Gastrocnemius medialis (tissue), 4 donors: Measurements from ENCODE around the gene ALPL. TPM values are rescaled to one million over a fixed set of nuclear protein-coding genes. Genes with fewer than 3 reads are reported as not detected.

Experiments
- ATAC-seq, 2 donors: fragments of 150-250 bp; one replicate each; pipeline ENCODE4 v1.9.1; 2016
- DNase-seq, 2 donors: peaks; one replicate each; pipeline ENCODE4 v3.0.0-alpha.2; 2019
- H3K27ac ChIP-seq, 4 donors: fragments of 200-600 bp; sonication (generic); 1 replicate in 1 of 4; 2 replicates in 3 of 4; pipeline ENCODE4 v1.5.1; 2016 to 2018; ENCODE audit warnings: mild to moderate bottlenecking in 2 of 4, moderate library complexity in 1 of 4
- H3K27me3 ChIP-seq, 3 donors: fragments of 200-600 bp; sonication (generic) in 2 of 3; 1 replicate in 1 of 3; 2 replicates in 2 of 3; pipeline versions ENCODE4 v1.5.1 to v1.6.0; 2016 to 2019; ENCODE audit warnings: mild to moderate bottlenecking in 1 of 3, moderate library complexity in 1 of 3
- H3K36me3 ChIP-seq, 2 donors: fragments of 200-600 bp; sonication (generic) in 1 of 2; one replicate each; pipeline ENCODE4 v1.5.1; 2017 to 2018
- H3K4me1 ChIP-seq, 2 donors: fragments of 200-600 bp; sonication (generic) in 1 of 2; one replicate each; pipeline ENCODE4 v1.5.1; 2016 to 2017; ENCODE audit warnings: mild to moderate bottlenecking in 2 of 2
- H3K4me3 ChIP-seq, 4 donors: fragments of 200-600 bp; sonication (generic) in 3 of 4; 1 replicate in 1 of 4; 2 replicates in 3 of 4; pipeline ENCODE4 v1.5.1; 2016 to 2019; ENCODE audit warnings: mild to moderate bottlenecking in 2 of 4
- H3K9me3 ChIP-seq, 3 donors: fragments of 200-600 bp; sonication (generic) in 2 of 3; 1 replicate in 1 of 3; 2 replicates in 2 of 3; pipeline ENCODE4 v1.5.1; 2016 to 2019
- CTCF ChIP-seq, 5 experiments: fragments of 450-650 bp in 3 of 5; fragments of 200-600 bp in 2 of 5; sonication (generic) in 2 of 5; IDR thresholded peaks in 4 of 5; conservative IDR thresholded peaks in 1 of 5; 1 replicate in 4 of 5; 2 replicates in 1 of 5; pipeline ENCODE4 v1.5.1; 2016 to 2019; ENCODE audit warnings: antibody characterized with exemption in 5 of 5, mild to moderate bottlenecking in 3 of 5, moderate library complexity in 3 of 5
- POLR2A ChIP-seq, 2 donors: fragments of 450-650 bp; IDR thresholded peaks; one replicate each; pipeline ENCODE4 v1.6.1; 2017; ENCODE audit warnings: antibody characterized with exemption in 2 of 2, mild to moderate bottlenecking in 2 of 2, moderate library complexity in 2 of 2
- in situ Hi-C, 4 donors: fragments of 200-750 bp; cut with MboI; loops; one replicate each; pipeline versions ENCODE4 v1.15.0 to v1.8.0; 2017; ENCODE audit warnings: low sequenced_read_pairs in 4 of 4
- intact Hi-C: fragments of 100-400 bp; cut with DNase I; formaldehyde crosslinking; loops from one replicate; pipeline ENCODE4 v1.15.1; 2023; ENCODE audit warnings: low total_unique reads
- total RNA-seq, 4 donors: library from RNA; depleted of rRNA; stranded (reverse); fragments of >200 nt; gene quantifications; one replicate each; pipeline versions ENCODE4 v1.1.0 to v1.2.3, GENCODE V29; 2016

The ALPL gene
- total RNA-seq, 4 donors from 2014 or later = 0.90 to 3.6 (median 2.2) TPM

GRCh38 chr1:21491488-21492355 lies 17.5 kb upstream of the ALPL start:
- TF ChIP-seq POLR2A (IDR thresholded peaks at IDR 0.05) (no peak), CTCF (IDR thresholded peaks at IDR 0.05 in 4 of 5, conservative IDR thresholded peaks at IDR 0.05 in 1 of 5) (no peak)
- Histone ChIP-seq H3K36me3 (no peaks in the 10 kb centered on the region), H3K9me3 (no peaks in the 10 kb centered on the region), H3K4me3 (no peak overlapping the region), H3K4me1 (no peaks in the 10 kb centered on the region), H3K27ac (no peak overlapping the region), H3K27me3 (peaks cover 10 to 33% (median 15%) of the 10 kb centered on the region in 3 donors)
- no peak for ATAC-seq
- in situ Hi-C loops (no loop called here), intact Hi-C loops (no loop called here)
- DNase-seq = no peak

GRCh38 chr1:21492356-21492625 lies 16.9 kb upstream of the ALPL start:
- no peak for ATAC-seq
- in situ Hi-C loops = no loop called here
- no peak for TF ChIP-seq POLR2A (IDR thresholded peaks at IDR 0.05)
- TF ChIP-seq CTCF (IDR thresholded peaks at IDR 0.05 in 4 of 5, conservative IDR thresholded peaks at IDR 0.05 in 1 of 5) = no peak
- Histone ChIP-seq H3K9me3 (no peaks in the 10 kb centered on the region), H3K4me1 (no peaks in the 10 kb centered on the region), H3K27me3 (peaks cover 10 to 31% (median 15%) of the 10 kb centered on the region in 3 donors), H3K36me3 (no peaks in the 10 kb centered on the region), H3K27ac (no peak overlapping the region), H3K4me3 (no peak overlapping the region)
- intact Hi-C loops = no loop called here
- no peak for DNase-seq

GRCh38 chr1:21494196-21494595 lies 15.0 kb upstream of the ALPL start:
- Histone ChIP-seq H3K36me3 (no peaks in the 10 kb centered on the region), H3K27me3 (peaks cover 10 to 21% (median 10%) of the 10 kb centered on the region in 3 donors), H3K4me1 (no peaks in the 10 kb centered on the region), H3K27ac (no peak overlapping the region), H3K9me3 (no peaks in the 10 kb centered on the region), H3K4me3 (no peak overlapping the region)
- intact Hi-C loops = no loop called here
- DNase-seq (no peak), ATAC-seq (no peak)
- TF ChIP-seq CTCF (IDR thresholded peaks at IDR 0.05 in 4 of 5, conservative IDR thresholded peaks at IDR 0.05 in 1 of 5) = no peak
- TF ChIP-seq POLR2A (IDR thresholded peaks at IDR 0.05) = no peak
- in situ Hi-C loops = no loop called here

GRCh38 chr1:21495225-21495820 lies 13.9 kb upstream of the ALPL start:
- DNase-seq = no peak
- Histone ChIP-seq H3K27me3 (peaks cover 6 to 18% (median 7%) of the 10 kb centered on the region in 3 donors), H3K9me3 (no peaks in the 10 kb centered on the region), H3K36me3 (no peaks in the 10 kb centered on the region), H3K4me3 (no peak overlapping the region), H3K4me1 (no peaks in the 10 kb centered on the region), H3K27ac (no peak overlapping the region)
- in situ Hi-C loops (no loop called here), intact Hi-C loops (no loop called here)
- no peak for TF ChIP-seq POLR2A (IDR thresholded peaks at IDR 0.05)
- no peak for TF ChIP-seq CTCF (IDR thresholded peaks at IDR 0.05 in 4 of 5, conservative IDR thresholded peaks at IDR 0.05 in 1 of 5)
- no peak for ATAC-seq
